ENCODE data around the gene KCNJ12. TPM values are rescaled to one million over a fixed set of nuclear protein-coding genes. Genes with fewer than 3 reads are reported as not detected.
"Not testable (repeated sequence)": the region's sequence is repeated elsewhere in the genome, so short reads cannot be mapped to it uniquely, and the experiment has no call there.

KCNJ12 gene
- polyA plus RNA-seq (2014; cell fraction: cytosol; rRNA removed), result 2.4 and 3.0 TPM in 2 replicates
- 1.1 and 1.2 TPM in 2 replicates for polyA plus RNA-seq (2014; cell fraction: nucleus; rRNA removed)

- peak; percentile 32 for DNase-seq (ENCODE audit: low spot score)
Measured at GRCh38 chr17:21376081-21376758, at the start of gene KCNJ12. Gene KCNJ12 (plus strand): TSS chr17:21376357. CDS start chr17:21415343, 38,986 bp downstream.

- not testable (repeated sequence) for DNase-seq (ENCODE audit: low spot score)
Measured at GRCh38 chr17:21327921-21328320, 48.2 kb upstream of the KCNJ12 start.

- not testable (repeated sequence) for DNase-seq (ENCODE audit: low spot score)
Measured at GRCh38 chr17:21328778-21329177, 47.4 kb upstream of the KCNJ12 start.

GRCh38 chr17:21330436-21331160 lies 45.6 kb upstream of the KCNJ12 start:
- DNase-seq (ENCODE audit: low spot score), result no peak

GRCh38 chr17:21336541-21337294 lies 39.4 kb upstream of the KCNJ12 start:
- DNase-seq (ENCODE audit: low spot score), result not testable (repeated sequence)

GRCh38 chr17:21337981-21338625 lies 38.1 kb upstream of the KCNJ12 start:
- DNase-seq (ENCODE audit: low spot score), result not testable (repeated sequence)

GRCh38 chr17:21339011-21339410 lies 37.1 kb upstream of the KCNJ12 start:
- DNase-seq (ENCODE audit: low spot score), result no peak

GRCh38 chr17:21339571-21339970 lies 36.6 kb upstream of the KCNJ12 start:
- DNase-seq (ENCODE audit: low spot score), result not testable (repeated sequence)

GRCh38 chr17:21340407-21340806 lies 35.8 kb upstream of the KCNJ12 start:
- DNase-seq (ENCODE audit: low spot score), result not testable (repeated sequence)

- DNase-seq (ENCODE audit: low spot score), result not testable (repeated sequence)
Measured at GRCh38 chr17:21341279-21341678, 34.9 kb upstream of the KCNJ12 start.

GRCh38 chr17:21341925-21342540 lies 34.1 kb upstream of the KCNJ12 start:
- DNase-seq (ENCODE audit: low spot score), result not testable (repeated sequence)

- DNase-seq (ENCODE audit: low spot score), result not testable (repeated sequence)
Measured at GRCh38 chr17:21343061-21343949, 32.9 kb upstream of the KCNJ12 start.

- not testable (repeated sequence) for DNase-seq (ENCODE audit: low spot score)
Measured at GRCh38 chr17:21344801-21345200, 31.4 kb upstream of the KCNJ12 start.

- no peak for DNase-seq (ENCODE audit: low spot score)
Measured at GRCh38 chr17:21345236-21345635, 30.9 kb upstream of the KCNJ12 start.

GRCh38 chr17:21346107-21346506 lies 30.1 kb upstream of the KCNJ12 start:
- DNase-seq (ENCODE audit: low spot score), result not testable (repeated sequence)

- DNase-seq (ENCODE audit: low spot score), result not testable (repeated sequence)
Measured at GRCh38 chr17:21346651-21347250, 29.4 kb upstream of the KCNJ12 start.

- not testable (repeated sequence) for DNase-seq (ENCODE audit: low spot score)
Measured at GRCh38 chr17:21347660-21348059, 28.5 kb upstream of the KCNJ12 start.

- not testable (repeated sequence) for DNase-seq (ENCODE audit: low spot score)
Measured at GRCh38 chr17:21348081-21348925, 27.9 kb upstream of the KCNJ12 start.

GRCh38 chr17:21348926-21349261 lies 27.3 kb upstream of the KCNJ12 start:
- not testable (repeated sequence) for DNase-seq (ENCODE audit: low spot score)

Measured in SK-N-DZ (cell line).